Peyer's patch (tissue), 4 donors: ENCODE data around the gene P3H4.
"Not testable (repeated sequence)": the region's sequence is repeated elsewhere in the genome, so short reads cannot be mapped to it uniquely, and the experiment has no call there.

Source experiments
- CTCF ChIP-seq, 6 experiments: fragments of 450-650 bp in 4 of 6; fragments of 200-600 bp in 2 of 6; sonication (generic) in 1 of 6; IDR thresholded peaks; one replicate each; pipeline ENCODE4 v1.5.1; 2017 to 2019; ENCODE audit warnings: antibody characterized with exemption in 6 of 6, mild to moderate bottlenecking in 3 of 6, moderate library complexity in 1 of 6
- POLR2A ChIP-seq, 2 donors: fragments of 450-650 bp; IDR thresholded peaks; one replicate each; pipeline ENCODE4 v1.5.1; 2017; ENCODE audit warnings: antibody characterized with exemption in 2 of 2, mild to moderate bottlenecking in 2 of 2, moderate library complexity in 2 of 2

GRCh38 chr17:41851382-41851781 is 39.6 kb upstream of the P3H4 start:
- TF ChIP-seq CTCF, POLR2A (IDR thresholded peaks at IDR 0.05): not testable (repeated sequence)
